DMS53 (cell line): ENCODE data around the gene KRT10.
A peak's percentile ranks its signal among the peaks of the same experiment; 100 is the strongest.

Experiments used
- DNase-seq: peaks from one replicate; lab custom pipeline; 2025; lab: John Stamatoyannopoulos, UW

KRT10 gene

GRCh38 chr17:40803617-40804082, 18.8 kb downstream of the KRT10 start:
- peak; percentile 89 for DNase-seq

GRCh38 chr17:40801157-40801556, 21.3 kb downstream of the KRT10 start:
- DNase-seq, result no peak

- no peak for DNase-seq
These were observed 22.0 kb downstream of the KRT10 start for GRCh38 chr17:40800381-40800780.

- DNase-seq, result no peak
These were observed 22.6 kb downstream of the KRT10 start, which contains the start of gene KRT28 for GRCh38 chr17:40799859-40800258. Gene KRT28, minus strand, starts transcription at chr17:40799959. Its CDS starts 66 bp downstream, at chr17:40799893.

- DNase-seq, result no peak
These were observed 25.6 kb downstream of the KRT10 start for GRCh38 chr17:40796846-40797245.

- no peak for DNase-seq
These were observed 27.3 kb downstream of the KRT10 start for GRCh38 chr17:40795019-40795667.

- no peak for DNase-seq
These were observed 27.9 kb downstream of the KRT10 start for GRCh38 chr17:40794466-40794865.

GRCh38 chr17:40793832-40794231, 28.6 kb downstream of the KRT10 start:
- no peak for DNase-seq

GRCh38 chr17:40791787-40792436, 30.5 kb downstream of the KRT10 start:
- DNase-seq, result peak; percentile 62

GRCh38 chr17:40791111-40791510, 31.3 kb downstream of the KRT10 start:
- no peak for DNase-seq

GRCh38 chr17:40782450-40782849, 40.0 kb downstream of the KRT10 start, which contains the start of gene KRT27:
Gene KRT27, minus strand, starts transcription at chr17:40782550. Its CDS starts 57 bp downstream, at chr17:40782493.
- DNase-seq, result no peak

GRCh38 chr17:40779181-40779909, 43.1 kb downstream of the KRT10 start:
- peak; percentile 68 for DNase-seq

- DNase-seq, result no peak
These were observed 44.0 kb downstream of the KRT10 start for GRCh38 chr17:40778461-40778860.

GRCh38 chr17:40777971-40778370, 44.4 kb downstream of the KRT10 start:
- DNase-seq, result no peak

- DNase-seq, result no peak
These were observed 45.0 kb downstream of the KRT10 start for GRCh38 chr17:40777459-40777858.

- DNase-seq, result no peak
These were observed 46.5 kb downstream of the KRT10 start for GRCh38 chr17:40775945-40776344.

GRCh38 chr17:40772101-40772500, 50.3 kb downstream of the KRT10 start, which contains the start of gene KRT26:
Gene KRT26, minus strand, starts transcription at chr17:40772201. Its CDS starts 88 bp downstream, at chr17:40772113.
- DNase-seq, result no peak
